HepG2 (cell line): Measurements from ENCODE around the gene ZNF546. TPM values are rescaled to one million over a fixed set of nuclear protein-coding genes. Genes with fewer than 3 reads are reported as not detected.
A peak's percentile ranks its signal among the peaks of the same experiment; 100 is the strongest.

Experiments used
- ATAC-seq: fragments of 200-7000 bp; cut with Tn5 transposase; 3 replicates; pipeline ENCODE4 v1.9.1; 2020; ENCODE audit warnings: mild to moderate bottlenecking, moderate library complexity
- BruUV-seq: library from RNA; stranded (reverse); fragments of 400-500 nt; replicated peaks from 2 replicates; lab custom pipeline; 2021; lab: Mats Ljungman, UMichigan
- CTCF ChIA-PET: fragments of 300-600 bp; formaldehyde crosslinking; extraction: SDS; loops from one replicate; lab custom pipeline; 2021; ENCODE audit warnings: low total read pairs, inconsistent platforms, low intra/inter-chr PET ratio; lab: Yijun Ruan, JAX
- POLR2A ChIA-PET: fragments of 350-600 bp; sonication (Branson Sonifier 250); formaldehyde crosslinking; loops from one replicate; lab custom pipeline; 2020; ENCODE audit warnings: antibody characterized with exemption, inconsistent platforms; lab: Yijun Ruan, JAX
- DNase-seq: peaks from one replicate; pipeline ENCODE4 v3.0.0-alpha.2; 2015; ENCODE audit warnings: low spot score
- FAIRE-seq: peaks from 3 replicates; lab custom pipeline; 2011; peaks lifted over from hg19 to GRCh38; lab: Jason Lieb, UNC
- H2AFZ ChIP-seq: one replicate; pipeline ENCODE4 v1.6.1; 2011; ENCODE audit warnings: low read length, inconsistent platforms
- H3K27ac ChIP-seq: fragments of 300-600 bp; 3 replicates; pipeline ENCODE4 v1.8.0; 2011; ENCODE audit warnings: mixed run types, mild to moderate bottlenecking, mixed read lengths, low read length, inconsistent platforms; ENCODE audit not compliant: insufficient read depth; ENCODE audit errors: extremely low read length
- H3K27me3 ChIP-seq, 2 experiments: fragments of 200-600 bp in 1 of 2; 2 replicates in 1 of 2; 3 replicates in 1 of 2; pipeline versions ENCODE4 v1.6.0 to v1.8.0; 2011; ENCODE audit warnings: low read length in 2 of 2, mild to moderate bottlenecking in 2 of 2, moderate library complexity in 2 of 2, inconsistent platforms in 1 of 2; ENCODE audit not compliant: insufficient read depth in 2 of 2, control insufficient read depth in 1 of 2
- H3K36me3 ChIP-seq, 2 experiments: fragments of 200-600 bp in 1 of 2; replicated peaks in 1 of 2; 2 replicates in 1 of 2; 3 replicates in 1 of 2; pipeline versions ENCODE4 v1.5.1 to v1.8.0; 2011; ENCODE audit warnings: low read length in 2 of 2, inconsistent platforms in 1 of 2; ENCODE audit not compliant: insufficient read depth in 2 of 2, control insufficient read depth in 1 of 2
- H3K4me1 ChIP-seq: 2 replicates; pipeline ENCODE4 v1.5.1; 2012; ENCODE audit warnings: low read length, inconsistent platforms; ENCODE audit not compliant: insufficient read depth
- H3K4me2 ChIP-seq: 2 replicates; pipeline ENCODE4 v1.6.0; 2011; ENCODE audit warnings: low read depth, low read length, inconsistent platforms
- H3K4me3 ChIP-seq, 3 experiments: fragments of 200-600 bp in 1 of 3; sonication (generic), shearing (Covaris generic) in 1 of 3; replicated peaks in 1 of 3; 2 replicates each; pipeline ENCODE4 v1.5.1; 2011 to 2016; ENCODE audit warnings: low read length in 3 of 3, inconsistent platforms in 2 of 3, low read depth in 2 of 3, mild to moderate bottlenecking in 2 of 3, control low read depth in 1 of 3, mixed read lengths in 1 of 3; ENCODE audit not compliant: insufficient read depth in 1 of 3
- H3K79me2 ChIP-seq: one replicate; pipeline ENCODE4 v1.6.1; 2011; ENCODE audit warnings: low read length, inconsistent platforms; ENCODE audit not compliant: insufficient read depth
- H3K9ac ChIP-seq: 2 replicates; pipeline ENCODE4 v1.6.0; 2011; ENCODE audit warnings: mild to moderate bottlenecking, low read depth, low read length, inconsistent platforms; ENCODE audit not compliant: insufficient read depth
- H3K9me3 ChIP-seq: 2 replicates; pipeline ENCODE4 v1.5.1; 2012; ENCODE audit warnings: mild to moderate bottlenecking, low read length
- H4K20me1 ChIP-seq: 2 replicates; pipeline ENCODE4 v1.6.0; 2011; ENCODE audit warnings: inconsistent platforms, mild to moderate bottlenecking, low read length, moderate library complexity; ENCODE audit not compliant: insufficient read depth
- E2F5 ChIP-seq: sonication (generic); formaldehyde crosslinking; conservative IDR thresholded peaks from 2 replicates; pipeline ENCODE4 v1.4.0; 2020; ENCODE audit warnings: missing genetic modification reagents
- FOXC1 ChIP-seq: sonication (generic); formaldehyde crosslinking; IDR thresholded peaks from 2 replicates; pipeline ENCODE4 v1.8.0; 2022; ENCODE audit warnings: mild to moderate bottlenecking, missing genetic modification reagents, borderline replicate concordance
- FOXK2 ChIP-seq: fragments of 450-650 bp; IDR thresholded peaks from 2 replicates; pipeline ENCODE4 v1.6.1; 2016
- HIVEP1 ChIP-seq: sonication (generic); formaldehyde crosslinking; IDR thresholded peaks from 2 replicates; pipeline ENCODE4 v1.4.0; 2020; ENCODE audit warnings: mild to moderate bottlenecking, missing genetic modification reagents
- HOXA7 ChIP-seq: sonication (generic); formaldehyde crosslinking; IDR thresholded peaks from 2 replicates; pipeline ENCODE4 v1.8.1; 2022; ENCODE audit warnings: mild to moderate bottlenecking, missing genetic modification reagents, moderate library complexity
- JUND ChIP-seq: sonication (generic); formaldehyde crosslinking; IDR thresholded peaks from 2 replicates; pipeline ENCODE4 v1.8.0; 2022; ENCODE audit warnings: mild to moderate bottlenecking, missing genetic modification reagents
- POLR2AphosphoS2 ChIP-seq: IDR thresholded peaks from 2 replicates; pipeline ENCODE4 v1.6.1; 2011; ENCODE audit warnings: low read depth, low read length, improper control_type of control experiment
- TAF15 ChIP-seq: fragments of 200-400 bp; formaldehyde crosslinking; IDR thresholded peaks from one replicate; pipeline ENCODE4 v1.6.1; 2018; ENCODE audit warnings: mild to moderate bottlenecking, low read depth, low read length; ENCODE audit not compliant: poor library complexity, severe bottlenecking
- TEAD3 ChIP-seq: optimal IDR thresholded peaks from 2 replicates; pipeline ENCODE3; 2016; ENCODE audit warnings: borderline replicate concordance
- ZHX1 ChIP-seq: sonication (generic); formaldehyde crosslinking; IDR thresholded peaks from 2 replicates; pipeline ENCODE4 v1.8.1; 2022; ENCODE audit warnings: low read depth, mild to moderate bottlenecking, missing genetic modification reagents
- ZNF546 ChIP-seq: sonication (generic); formaldehyde crosslinking; conservative IDR thresholded peaks from 2 replicates; pipeline ENCODE4 v1.8.1; 2023; ENCODE audit warnings: mild to moderate bottlenecking, missing genetic modification reagents
- ZNF768 ChIP-seq: sonication (generic); formaldehyde crosslinking; IDR thresholded peaks from 2 replicates; pipeline ENCODE4 v1.4.0; 2020; ENCODE audit warnings: missing genetic modification reagents
- WGBS: methylation state at CpG from one replicate; pipeline ENCODE4 v1.1.6; 2017; ENCODE audit warnings: low lambda C conversion rate; 5-methylcytosine and 5-hydroxymethylcytosine counted together
- in situ Hi-C: cut with HindIII; loops from 2 replicates; pipeline ENCODE4 v1.10.0; 2017; ENCODE audit warnings: low pct_unique_long_range_greater_than_20kb; ENCODE audit not compliant: extremely low pct_ligation_motif_present
- intact Hi-C: fragments of 100-400 bp; cut with micrococcal nuclease; formaldehyde crosslinking; loops from one replicate; pipeline ENCODE4 v1.10.0; 2022; ENCODE audit not compliant: unreplicated experiment
- polyA plus RNA-seq, 8 experiments: library from polyadenylated mRNA; depleted of rRNA in 3 of 8; stranded (reverse) in 7 of 8; unstranded in 1 of 8; fragments of >200 nt; fragmentation: Illumina TruSeq in 4 of 8; extraction: Trizol in 4 of 8; gene quantifications; 2 replicates each; pipeline versions ENCODE4 v1.2.1 to v1.2.3, GENCODE V29; 2011 to 2016; ENCODE audit warnings: low read depth in 4 of 8, missing spikeins in 1 of 8, mixed read lengths in 1 of 8; ENCODE audit not compliant: insufficient read depth in 1 of 8
- total RNA-seq, 5 experiments: library from RNA; depleted of rRNA; stranded (reverse); fragments of >200 nt; fragmentation: Illumina TruSeq; extraction: Trizol; gene quantifications; 2 replicates each; pipeline ENCODE4 v1.2.3, GENCODE V29; 2016; ENCODE audit warnings: low read depth in 1 of 5

Gene ZNF546
- total and polyA plus RNA-seq, 2 of the 13 experiments (the other 11 are each of a cell fraction or from before 2014, with no cell fraction given): 2.2 to 4.1 TPM

GRCh38 chr19:39997638-39998216 is 867 bp downstream of the ZNF546 start:
- FAIRE-seq: peak; percentile 8
- POLR2A ChIA-PET: interaction anchor here (0.6 to 2.7 kb wide), 3 partner anchors 27 to 780 kb away, joined by 3 to 24 read pairs (median 7); partner anchors contain the start of genes PSMC4, RAB4B and ZNF780A

More at GRCh38 chr19:39997638-39998216, 867 bp downstream of the ZNF546 start:
- TF ChIP-seq JUND (CRISPR knock-in tag): no peak
- TF ChIP-seq TAF15: no peak
- no peak for TF ChIP-seq HOXA7 (CRISPR knock-in tag)
- no peak for TF ChIP-seq E2F5 (CRISPR knock-in tag)
- TF ChIP-seq POLR2AphosphoS2: no peak
- TF ChIP-seq FOXK2: no peak
- TF ChIP-seq FOXC1: 0 out of 2 replicates have a peak, but pooled peaks have one; percentile 3
- no peak; the same call in 1 of the 2 replicates for TF ChIP-seq ZNF546 (CRISPR knock-in tag)
- TF ChIP-seq HIVEP1 (CRISPR knock-in tag): no peak
- TF ChIP-seq TEAD3 (CRISPR knock-in tag): peak; percentile 20
- TF ChIP-seq ZHX1: no peak
- TF ChIP-seq ZNF768 (CRISPR knock-in tag): peak; percentile 40; the same call in 1 of the 2 replicates
- TF ChIP-seq, all 625 proteins: peak for 3
- Histone ChIP-seq H4K20me1 (no peaks in the 10 kb centered on the region), H3K36me3 (no peaks in the 10 kb centered on the region), H3K27ac (peak overlapping the region; percentile 78), H3K4me1 (peaks cover 23% of the 10 kb centered on the region), H3K27me3 (no peaks in the 10 kb centered on the region; a peak in 1 of 5 replicates), H2AFZ (peak overlapping the region; percentile 22), H3K9ac (peak overlapping the region; percentile 83), H3K79me2 (peaks cover 10% of the 10 kb centered on the region), H3K4me2 (peak overlapping the region; percentile 94), H3K4me3 (peak overlapping the region; percentile 79 to 93 (median 81)), H3K9me3 (peaks cover 11% of the 10 kb centered on the region; the same call in 1 of the 2 replicates)
- intact Hi-C loops: loop anchor here (2.0 kb wide), 2 partner anchors 27 to 57 kb away; partner anchors contain the start of gene PSMC4
- BruUV-seq: TSS peak; percentile 56
- DNase-seq (no peak), ATAC-seq (peak; percentile 68)
- CTCF ChIA-PET: no interaction called here
- 38% methylated on average over 5 of the region's 5 CpGs for WGBS
- in situ Hi-C loops: no loop called here
